ENCODE data around the gene ATXN3.
"Not testable (repeated sequence)": the region's sequence is repeated elsewhere in the genome, so short reads cannot be mapped to it uniquely, and the experiment has no call there.

The ATXN3 gene

GRCh38 chr14:92058006-92058917, 48.1 kb downstream of the ATXN3 start:
- TF ChIP-seq TAF1 (IDR thresholded peaks at IDR 0.05; ENCODE audit: borderline replicate concordance, low read depth, low read length), result no peak
- TF ChIP-seq POLR2A (IDR thresholded peaks at IDR 0.05; ENCODE audit: low read depth, low read length), result no peak
- FAIRE-seq (no peak), DNase-seq (ENCODE audit: insufficient read length) (no peak)

GRCh38 chr14:92049781-92050180, 56.6 kb downstream of the ATXN3 start:
- TF ChIP-seq POLR2A (IDR thresholded peaks at IDR 0.05; ENCODE audit: low read depth, low read length), result no peak
- no peak for TF ChIP-seq POLR2AphosphoS5 (IDR thresholded peaks at IDR 0.05; ENCODE audit: low read depth, low read length)
- TF ChIP-seq TAF1 (IDR thresholded peaks at IDR 0.05; ENCODE audit: borderline replicate concordance, low read depth, low read length), result no peak
- DNase-seq (ENCODE audit: insufficient read length) (no peak), FAIRE-seq (no peak)

GRCh38 chr14:92049221-92049620, 57.2 kb downstream of the ATXN3 start:
- not testable (repeated sequence) for DNase-seq (ENCODE audit: insufficient read length); FAIRE-seq

- not testable (repeated sequence) for FAIRE-seq; DNase-seq (ENCODE audit: insufficient read length)
Observed at GRCh38 chr14:92045904-92046303, 60.5 kb downstream of the ATXN3 start.

GRCh38 chr14:92041766-92042165, 64.6 kb downstream of the ATXN3 start:
- FAIRE-seq; DNase-seq (ENCODE audit: insufficient read length): not testable (repeated sequence)

- no peak for FAIRE-seq
- DNase-seq (ENCODE audit: insufficient read length), result no peak
Observed at GRCh38 chr14:92041203-92041602, 65.2 kb downstream of the ATXN3 start.

GRCh38 chr14:92040431-92041051, 65.8 kb downstream of the ATXN3 start:
- DNase-seq (ENCODE audit: insufficient read length), result no peak
- TF ChIP-seq POLR2A (IDR thresholded peaks at IDR 0.05; ENCODE audit: low read depth, low read length) (no peak), POLR2AphosphoS5 (IDR thresholded peaks at IDR 0.05; ENCODE audit: low read depth, low read length) (no peak; the same call in 1 of the 2 replicates), TAF1 (IDR thresholded peaks at IDR 0.05; ENCODE audit: borderline replicate concordance, low read depth, low read length) (no peak)
- no peak for FAIRE-seq

More at GRCh38 chr14:92041203-92041602, 65.2 kb downstream of the ATXN3 start:
- TF ChIP-seq POLR2A (IDR thresholded peaks at IDR 0.05; ENCODE audit: low read depth, low read length), result no peak
- no peak for TF ChIP-seq POLR2AphosphoS5 (IDR thresholded peaks at IDR 0.05; ENCODE audit: low read depth, low read length)
- TF ChIP-seq TAF1 (IDR thresholded peaks at IDR 0.05; ENCODE audit: borderline replicate concordance, low read depth, low read length), result no peak

- FAIRE-seq (peak; percentile 88), DNase-seq (ENCODE audit: insufficient read length) (peak; percentile 83)
- TF ChIP-seq POLR2AphosphoS5 (IDR thresholded peaks at IDR 0.05; ENCODE audit: low read depth, low read length) (peak; percentile 98), POLR2A (IDR thresholded peaks at IDR 0.05; ENCODE audit: low read depth, low read length) (peak; percentile 98), TAF1 (IDR thresholded peaks at IDR 0.05; ENCODE audit: borderline replicate concordance, low read depth, low read length) (peak; percentile 82)
Observed at GRCh38 chr14:92039719-92040430, 66.5 kb downstream of the ATXN3 start, which contains the start of gene TRIP11. TRIP11 (minus strand) TSS chr14:92040059; CDS start chr14:92039685, 374 bp downstream.

- FAIRE-seq (no peak), DNase-seq (ENCODE audit: insufficient read length) (no peak)
- TF ChIP-seq TAF1 (IDR thresholded peaks at IDR 0.05; ENCODE audit: borderline replicate concordance, low read depth, low read length) (no peak), POLR2A (IDR thresholded peaks at IDR 0.05; ENCODE audit: low read depth, low read length) (no peak), POLR2AphosphoS5 (IDR thresholded peaks at IDR 0.05; ENCODE audit: low read depth, low read length) (no peak)
Observed at GRCh38 chr14:92039063-92039718, 67.2 kb downstream of the ATXN3 start.

GRCh38 chr14:92037989-92038388, 68.4 kb downstream of the ATXN3 start:
- no peak for TF ChIP-seq POLR2A (IDR thresholded peaks at IDR 0.05; ENCODE audit: low read depth, low read length)
- TF ChIP-seq POLR2AphosphoS5 (IDR thresholded peaks at IDR 0.05; ENCODE audit: low read depth, low read length), result no peak
- TF ChIP-seq TAF1 (IDR thresholded peaks at IDR 0.05; ENCODE audit: borderline replicate concordance, low read depth, low read length), result no peak
- FAIRE-seq, result no peak
- DNase-seq (ENCODE audit: insufficient read length), result no peak

GRCh38 chr14:92035890-92036289, 70.5 kb downstream of the ATXN3 start:
- DNase-seq (ENCODE audit: insufficient read length) (no peak), FAIRE-seq (peak; percentile 17)
- no peak for TF ChIP-seq POLR2AphosphoS5 (IDR thresholded peaks at IDR 0.05; ENCODE audit: low read depth, low read length)

Measured in GM12892 (cell line).